SU-DHL-6 (cell line): ENCODE data around the gene CPZ.

Experiments used
- H2AFZ ChIP-seq: fragments of 200-600 bp; sonication (generic); 2 replicates; pipeline ENCODE4 v1.6.1; 2014; ENCODE audit warnings: low read depth, mild to moderate bottlenecking, moderate library complexity, mixed read lengths, antibody characterized with exemption, low read length; ENCODE audit not compliant: severe bottlenecking
- H3F3A ChIP-seq: fragments of 200-600 bp; shearing (Covaris generic); 2 replicates; pipeline ENCODE4 v1.6.0; 2016; ENCODE audit warnings: antibody characterized with exemption, mild to moderate bottlenecking; ENCODE audit not compliant: insufficient read depth
- H3K27ac ChIP-seq: fragments of 200-600 bp; sonication (generic); 2 replicates; pipeline ENCODE4 v1.5.1; 2016; ENCODE audit warnings: low read depth, mild to moderate bottlenecking, low read length, moderate library complexity, mixed read lengths
- H3K27me3 ChIP-seq: fragments of 200-600 bp; sonication (generic), shearing (Covaris generic); 2 replicates; pipeline ENCODE4 v1.6.0; 2014; ENCODE audit warnings: mild to moderate bottlenecking, low read length
- H3K36me3 ChIP-seq: fragments of 200-600 bp; sonication (generic); 2 replicates; pipeline ENCODE4 v1.6.1; 2014; ENCODE audit warnings: mild to moderate bottlenecking, low read length, mixed read lengths
- H3K4me2 ChIP-seq: fragments of 300-600, 200-600 bp; shearing (Covaris generic), sonication (generic); 2 replicates; pipeline ENCODE4 v1.6.0; 2014; ENCODE audit warnings: low read length, low read depth, mild to moderate bottlenecking; ENCODE audit not compliant: poor library complexity, severe bottlenecking
- H3K4me3 ChIP-seq: fragments of 200-600 bp; sonication (generic); 2 replicates; pipeline ENCODE4 v1.5.1; 2014; ENCODE audit warnings: antibody characterized with exemption, low read length, mild to moderate bottlenecking, mixed read lengths; ENCODE audit not compliant: insufficient read depth, poor library complexity, severe bottlenecking
- H3K79me2 ChIP-seq: fragments of 200-600 bp; sonication (generic); 2 replicates; pipeline ENCODE4 v1.6.1; 2014; ENCODE audit warnings: mild to moderate bottlenecking, low read length, moderate library complexity; ENCODE audit not compliant: insufficient read depth
- H3K9ac ChIP-seq: fragments of 200-600 bp; sonication (generic); 2 replicates; pipeline ENCODE4 v1.7.0; 2014; ENCODE audit warnings: mild to moderate bottlenecking, low read length
- H3K9me2 ChIP-seq: fragments of 200-600 bp; sonication (generic); replicated peaks from 2 replicates; pipeline ENCODE4 v1.6.1; 2014; ENCODE audit warnings: low read length; ENCODE audit not compliant: insufficient read depth
- H3K9me3 ChIP-seq: fragments of 200-600 bp; sonication (generic); 2 replicates; pipeline ENCODE4 v1.6.1; 2014; ENCODE audit warnings: low read length, mixed read lengths; ENCODE audit not compliant: insufficient read depth
- H4K20me1 ChIP-seq: fragments of 200-600 bp; sonication (generic); 2 replicates; pipeline ENCODE4 v1.6.1; 2014; ENCODE audit warnings: low read depth, mild to moderate bottlenecking, antibody characterized with exemption, low read length, moderate library complexity, mixed read lengths
- CTCF ChIP-seq: fragments of 200-600 bp; sonication (generic); IDR thresholded peaks from one replicate; pipeline ENCODE4 v1.5.1; 2017; ENCODE audit warnings: antibody characterized with exemption, mild to moderate bottlenecking, low read length, moderate library complexity; ENCODE audit not compliant: insufficient read depth, poor library complexity, severe bottlenecking
- EZH2phosphoT487 ChIP-seq: fragments of 200-600 bp; sonication (generic), shearing (Covaris generic); conservative IDR thresholded peaks from 2 replicates; pipeline ENCODE4 v1.6.1; 2018; ENCODE audit warnings: mild to moderate bottlenecking, antibody characterized with exemption, low read length, moderate library complexity, mixed read lengths

Gene CPZ

GRCh38 chr4:8610858-8611616 lies 18.5 kb downstream of the CPZ start:
- H3K79me2 ChIP-seq: no peaks in the 10 kb centered on the region
- H3K27ac ChIP-seq: no peak overlapping the region
- H2AFZ ChIP-seq: no peak overlapping the region
- no peaks in the 10 kb centered on the region for H4K20me1 ChIP-seq
- H3K4me3 ChIP-seq: no peak overlapping the region
- H3K9me3 ChIP-seq: no peaks in the 10 kb centered on the region
- no peaks in the 10 kb centered on the region for H3K27me3 ChIP-seq
- H3K9me2 ChIP-seq: no peaks in the 10 kb centered on the region
- no peaks in the 10 kb centered on the region for H3K36me3 ChIP-seq
- no peaks in the 10 kb centered on the region for H3F3A ChIP-seq
- no peak overlapping the region for H3K4me2 ChIP-seq
- TF ChIP-seq EZH2phosphoT487: no peak
- no peak for TF ChIP-seq CTCF
- no peak overlapping the region for H3K9ac ChIP-seq

- H3F3A ChIP-seq: no peaks in the 10 kb centered on the region
- no peak overlapping the region for H3K27ac ChIP-seq
- H3K4me2 ChIP-seq: no peak overlapping the region
- H3K9me2 ChIP-seq: no peaks in the 10 kb centered on the region
- H4K20me1 ChIP-seq: no peaks in the 10 kb centered on the region
- no peak for TF ChIP-seq CTCF
- TF ChIP-seq EZH2phosphoT487: no peak
- H3K27me3 ChIP-seq: no peaks in the 10 kb centered on the region
- H3K4me3 ChIP-seq: no peak overlapping the region
- no peaks in the 10 kb centered on the region for H3K9me3 ChIP-seq
- H3K36me3 ChIP-seq: no peaks in the 10 kb centered on the region
- H3K9ac ChIP-seq: no peak overlapping the region
- H2AFZ ChIP-seq: no peak overlapping the region
- H3K79me2 ChIP-seq: no peaks in the 10 kb centered on the region
Observed at GRCh38 chr4:8612646-8613045, 20.1 kb downstream of the CPZ start.

GRCh38 chr4:8613421-8614364 lies 21.1 kb downstream of the CPZ start:
- H3K9me3 ChIP-seq: no peaks in the 10 kb centered on the region
- H3K27ac ChIP-seq: no peak overlapping the region
- TF ChIP-seq CTCF: no peak
- no peak for TF ChIP-seq EZH2phosphoT487
- H3K4me3 ChIP-seq: no peak overlapping the region
- H4K20me1 ChIP-seq: no peaks in the 10 kb centered on the region
- H3K9ac ChIP-seq: no peak overlapping the region
- no peaks in the 10 kb centered on the region for H3K79me2 ChIP-seq
- H3F3A ChIP-seq: no peaks in the 10 kb centered on the region
- no peaks in the 10 kb centered on the region for H3K27me3 ChIP-seq
- H3K9me2 ChIP-seq: no peaks in the 10 kb centered on the region
- H3K36me3 ChIP-seq: no peaks in the 10 kb centered on the region
- H3K4me2 ChIP-seq: no peak overlapping the region
- no peak overlapping the region for H2AFZ ChIP-seq
